Caco-2 (cell line): ENCODE data around the gene PTK6. TPM values are rescaled to one million over a fixed set of nuclear protein-coding genes. Genes with fewer than 3 reads are reported as not detected.

Experiments used
- BruUV-seq: library from RNA; stranded (reverse); fragments of 400-500 nt; replicated peaks from 2 replicates; lab custom pipeline; 2021; lab: Mats Ljungman, UMichigan
- CTCF ChIA-PET: fragments of 300-600 bp; sonication (Branson Sonifier 250); formaldehyde crosslinking; loops from one replicate; lab custom pipeline; 2022; ENCODE audit warnings: antibody characterized with exemption; lab: Charles Lee
- POLR2A ChIA-PET: fragments of 300-600 bp; sonication (Branson Sonifier 250); formaldehyde crosslinking; loops from one replicate; lab custom pipeline; 2022; ENCODE audit warnings: antibody characterized with exemption; lab: Charles Lee
- DNase-seq, 2 experiments: peaks; one replicate each; pipeline versions ENCODE4 v3.0.0 to v3.0.0-alpha.2; 2020 to 2022
- H3K27me3 ChIP-seq: replicated peaks from 2 replicates; pipeline ENCODE4 v1.6.0; 2011; ENCODE audit warnings: low read length; ENCODE audit not compliant: control insufficient read depth, insufficient read depth
- H3K36me3 ChIP-seq: 2 replicates; pipeline ENCODE4 v1.5.1; 2011; ENCODE audit warnings: low read length; ENCODE audit not compliant: control insufficient read depth, insufficient read depth
- H3K4me1 ChIP-seq: fragments of 250-450 bp; sonication (Bioruptor Pico); 2 replicates; pipeline ENCODE4 v1.5.1; 2020; ENCODE audit warnings: mild to moderate bottlenecking
- H3K4me3 ChIP-seq: 2 replicates; pipeline ENCODE4 v1.5.1; 2011; ENCODE audit warnings: low read depth, mild to moderate bottlenecking, control low read depth, low read length
- H3K9me3 ChIP-seq: fragments of 250-450 bp; sonication (Bioruptor Pico); 2 replicates; pipeline ENCODE4 v1.5.1; 2020; ENCODE audit warnings: mild to moderate bottlenecking, moderate library complexity
- H3K27ac Mint-ChIP-seq: one replicate; pipeline ENCODE4 v1.8.0; 2022; ENCODE audit warnings: mixed read lengths; ENCODE audit not compliant: unreplicated experiment
- H3K27me3 Mint-ChIP-seq: one replicate; pipeline ENCODE4 v1.8.0; 2022; ENCODE audit warnings: mixed read lengths; ENCODE audit not compliant: insufficient read depth, unreplicated experiment
- H3K36me3 Mint-ChIP-seq: one replicate; pipeline ENCODE4 v1.8.0; 2022; ENCODE audit warnings: mild to moderate bottlenecking, mixed read lengths; ENCODE audit not compliant: insufficient read depth, unreplicated experiment
- H3K4me1 Mint-ChIP-seq: one replicate; pipeline ENCODE4 v1.8.0; 2022; ENCODE audit warnings: low read depth, mixed read lengths; ENCODE audit not compliant: unreplicated experiment
- H3K4me3 Mint-ChIP-seq: one replicate; pipeline ENCODE4 v1.8.0; 2022; ENCODE audit warnings: mild to moderate bottlenecking, moderate library complexity, mixed read lengths; ENCODE audit not compliant: unreplicated experiment
- H3K9me3 Mint-ChIP-seq: one replicate; pipeline ENCODE4 v1.8.0; 2022; ENCODE audit warnings: mixed read lengths; ENCODE audit not compliant: unreplicated experiment
- CTCF ChIP-seq, 2 experiments: fragments of 200-600 bp in 1 of 2; IDR thresholded peaks; 1 replicate in 1 of 2; 2 replicates in 1 of 2; pipeline versions ENCODE4 v1.5.1 to v1.8.0; 2011 to 2022; ENCODE audit warnings: antibody characterized with exemption in 1 of 2, control low read depth in 1 of 2, inconsistent platforms in 1 of 2, low read depth in 1 of 2, low read length in 1 of 2, mild to moderate bottlenecking in 1 of 2, moderate library complexity in 1 of 2; ENCODE audit not compliant: insufficient read depth in 1 of 2, severe bottlenecking in 1 of 2, unreplicated experiment in 1 of 2
- intact Hi-C: fragments of 100-400 bp; cut with micrococcal nuclease; formaldehyde crosslinking; loops from one replicate; pipeline ENCODE4 v1.10.0; 2022; ENCODE audit not compliant: unreplicated experiment
- total RNA-seq: library from RNA; stranded (reverse); gene quantifications from 2 replicates; pipeline ENCODE4 v1.2.3, GENCODE V29; 2022

PTK6 gene
- total RNA-seq, 1 experiment from 2014 or later = 0.64 TPM

GRCh38 chr20:63478346-63479302 is 58.6 kb downstream of the PTK6 start:
- no peak for DNase-seq
- Histone ChIP-seq H3K9me3 (no peaks in the 10 kb centered on the region), H3K27me3 (peaks cover 2% of the 10 kb centered on the region), H3K4me3 (no peak overlapping the region), H3K4me1 (0 out of 2 replicates have a peak, but pooled peaks cover 5% of the 10 kb centered on the region), H3K36me3 (no peaks in the 10 kb centered on the region)
- TF ChIP-seq CTCF (IDR thresholded peaks at IDR 0.05; ENCODE audit: insufficient read depth in 1 of 2, low read depth in 1 of 2, low read length in 1 of 2, severe bottlenecking in 1 of 2, unreplicated experiment in 1 of 2) = no peak
- no TSS peak for BruUV-seq
- Mint-ChIP-seq H3K27ac (no peak overlapping the region), H3K36me3 (no peaks in the 10 kb centered on the region), H3K9me3 (no peaks in the 10 kb centered on the region), H3K4me3 (no peak overlapping the region), H3K27me3 (peaks cover 53% of the 10 kb centered on the region), H3K4me1 (no peaks in the 10 kb centered on the region)
- intact Hi-C loops = no loop called here
- CTCF ChIA-PET = interaction anchor here (0.6 to 2.1 kb wide), 2 partner anchors 17 to 96 kb away, joined by 3 to 8 read pairs; no protein-coding TSS in a partner anchor
- POLR2A ChIA-PET = interaction anchor here (0.5 kb wide), 1 partner anchor 42 kb away, joined by 3 read pairs; no protein-coding TSS in a partner anchor

Other genes starting within 250 kb of the PTK6 start
- gene COL20A1, start 244.2 kb downstream of the PTK6 start, total RNA-seq = 0.27 and 0.32 TPM in 2 replicates
- 0.11 and 0.65 TPM in 2 replicates for gene CHRNA4, start 176.0 kb downstream of the PTK6 start, total RNA-seq
- 0.25 and 0.46 TPM in 2 replicates for gene KCNQ2, start 64.7 kb downstream of the PTK6 start, total RNA-seq
- 25.2 and 32.0 TPM in 2 replicates for gene EEF1A2, start 38.3 kb downstream of the PTK6 start, total RNA-seq
- gene PPDPF, start 16.6 kb downstream of the PTK6 start, total RNA-seq = 511 and 634 TPM in 2 replicates
- not detected in 2 replicates for gene SRMS, start 10.4 kb upstream of the PTK6 start, total RNA-seq
- gene FNDC11, start 16.8 kb upstream of the PTK6 start, total RNA-seq = 0.39 TPM in 1 of 2 replicates, not detected in the other
- gene HELZ2, start 36.9 kb upstream of the PTK6 start, total RNA-seq = 35.2 and 36.5 TPM in 2 replicates
- 20.6 and 21.5 TPM in 2 replicates for gene GMEB2, start 89.7 kb upstream of the PTK6 start, total RNA-seq
- gene STMN3, start 116.0 kb upstream of the PTK6 start, total RNA-seq = 27.4 and 27.9 TPM in 2 replicates
- gene RTEL1, start 120.9 kb upstream of the PTK6 start, total RNA-seq = 51.1 and 61.6 TPM in 2 replicates
- gene TNFRSF6B, start 159.3 kb upstream of the PTK6 start, total RNA-seq = not detected in 2 replicates
- 119 and 126 TPM in 2 replicates for gene ARFRP1, start 170.6 kb upstream of the PTK6 start, total RNA-seq
- gene ZGPAT, start 170.7 kb upstream of the PTK6 start, total RNA-seq = 69.3 and 74.7 TPM in 2 replicates
- gene LIME1, start 199.3 kb upstream of the PTK6 start, total RNA-seq = 18.8 and 23.5 TPM in 2 replicates
- 211 and 234 TPM in 2 replicates for gene SLC2A4RG, start 202.4 kb upstream of the PTK6 start, total RNA-seq